Measurements from ENCODE around the gene TBCE.

Gene TBCE

DNA sequence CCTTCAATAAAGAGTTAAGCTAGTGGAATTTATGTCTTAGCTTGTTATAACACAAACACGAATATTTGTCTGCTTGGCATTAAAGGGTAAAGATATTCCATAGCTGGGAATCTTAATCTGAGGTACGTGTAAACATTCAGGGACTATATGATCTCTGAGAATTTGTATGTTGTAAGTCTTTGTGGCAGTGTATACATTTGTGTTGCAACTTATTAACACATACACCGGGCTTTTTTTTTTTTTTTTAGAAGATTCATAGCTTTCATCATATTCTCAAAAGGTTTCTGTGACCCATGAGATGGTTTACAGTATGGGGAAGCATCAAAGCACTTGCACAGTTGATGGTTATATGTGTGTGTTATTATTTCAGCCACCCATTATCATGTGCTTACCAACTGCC, 35.8 kb upstream of the TBCE start:
- H3K4me2 ChIP-seq (ENCODE audit: low read depth, low read length, poor library complexity, severe bottlenecking), result peak overlapping the region; percentile 95
- no peak for TF ChIP-seq EZH2phosphoT487 (conservative IDR thresholded peaks at IDR 0.05; ENCODE audit: low read length)
- TF ChIP-seq, protein P1, sequence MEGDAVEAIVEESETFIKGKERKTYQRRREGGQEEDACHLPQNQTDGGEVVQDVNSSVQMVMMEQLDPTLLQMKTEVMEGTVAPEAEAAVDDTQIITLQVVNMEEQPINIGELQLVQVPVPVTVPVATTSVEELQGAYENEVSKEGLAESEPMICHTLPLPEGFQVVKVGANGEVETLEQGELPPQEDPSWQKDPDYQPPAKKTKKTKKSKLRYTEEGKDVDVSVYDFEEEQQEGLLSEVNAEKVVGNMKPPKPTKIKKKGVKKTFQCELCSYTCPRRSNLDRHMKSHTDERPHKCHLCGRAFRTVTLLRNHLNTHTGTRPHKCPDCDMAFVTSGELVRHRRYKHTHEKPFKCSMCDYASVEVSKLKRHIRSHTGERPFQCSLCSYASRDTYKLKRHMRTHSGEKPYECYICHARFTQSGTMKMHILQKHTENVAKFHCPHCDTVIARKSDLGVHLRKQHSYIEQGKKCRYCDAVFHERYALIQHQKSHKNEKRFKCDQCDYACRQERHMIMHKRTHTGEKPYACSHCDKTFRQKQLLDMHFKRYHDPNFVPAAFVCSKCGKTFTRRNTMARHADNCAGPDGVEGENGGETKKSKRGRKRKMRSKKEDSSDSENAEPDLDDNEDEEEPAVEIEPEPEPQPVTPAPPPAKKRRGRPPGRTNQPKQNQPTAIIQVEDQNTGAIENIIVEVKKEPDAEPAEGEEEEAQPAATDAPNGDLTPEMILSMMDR (IDR thresholded peaks at IDR 0.05; ENCODE audit: insufficient read depth, low read length, poor library complexity, severe bottlenecking), result no peak

DNA sequence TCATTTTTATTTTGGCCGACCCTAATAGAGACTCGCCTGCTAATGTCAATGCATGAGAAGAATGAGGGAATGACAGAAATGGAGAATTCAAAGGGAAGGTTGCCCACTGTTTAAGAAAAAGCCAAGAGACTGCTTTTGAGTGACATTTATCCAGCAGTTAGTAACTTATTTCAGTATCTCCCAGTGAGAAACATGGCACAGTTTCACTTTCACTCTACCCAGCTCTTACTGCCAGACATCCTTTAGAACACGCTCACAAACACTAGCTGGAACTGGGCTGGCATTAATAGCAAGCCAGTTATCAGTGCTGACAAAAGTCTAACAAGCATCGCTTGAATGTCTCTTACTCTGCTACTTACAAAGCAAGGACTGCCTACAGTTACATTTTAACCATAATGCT, 30.3 kb upstream of the TBCE start:
- H2AFZ ChIP-seq (ENCODE audit: low read depth, low read length, severe bottlenecking), result no peak overlapping the region
- no peaks in the 10 kb centered on the region for H3F3A ChIP-seq (ENCODE audit: insufficient read depth)
- H3K79me2 ChIP-seq (ENCODE audit: insufficient read depth, low read length), result peaks cover 35% of the 10 kb centered on the region
- H3K4me3 ChIP-seq (ENCODE audit: insufficient read depth, low read length, poor library complexity, severe bottlenecking), result no peak overlapping the region
- H3K9me3 ChIP-seq (ENCODE audit: insufficient read depth, low read length), result no peaks in the 10 kb centered on the region
- no peaks in the 10 kb centered on the region for H3K27me3 ChIP-seq (ENCODE audit: low read length)
- no peak overlapping the region for H3K27ac ChIP-seq (ENCODE audit: low read depth, low read length)
- H3K4me2 ChIP-seq (ENCODE audit: low read depth, low read length, poor library complexity, severe bottlenecking), result no peak overlapping the region
- no peak for TF ChIP-seq EZH2phosphoT487 (conservative IDR thresholded peaks at IDR 0.05; ENCODE audit: low read length)
- TF ChIP-seq, protein P1 (IDR thresholded peaks at IDR 0.05; ENCODE audit: insufficient read depth, low read length, poor library complexity, severe bottlenecking), result no peak
- no peaks in the 10 kb centered on the region for H3K9me2 ChIP-seq (replicated peaks; ENCODE audit: insufficient read depth, low read length)
- H3K36me3 ChIP-seq (ENCODE audit: low read length), result peaks cover 7% of the 10 kb centered on the region; the same call in 1 of the 2 replicates
- no peaks in the 10 kb centered on the region for H4K20me1 ChIP-seq (ENCODE audit: low read depth, low read length)
- no peak overlapping the region for H3K9ac ChIP-seq (ENCODE audit: low read length)

More for the DNA sequence above, 35.8 kb upstream of the TBCE start:
- Histone ChIP-seq H3K9me2 (replicated peaks; ENCODE audit: insufficient read depth, low read length) (no peaks in the 10 kb centered on the region), H3K27me3 (ENCODE audit: low read length) (no peaks in the 10 kb centered on the region), H3K27ac (ENCODE audit: low read depth, low read length) (no peak overlapping the region), H2AFZ (ENCODE audit: low read depth, low read length, severe bottlenecking) (no peak overlapping the region), H3K9me3 (ENCODE audit: insufficient read depth, low read length) (no peaks in the 10 kb centered on the region), H3K4me3 (ENCODE audit: insufficient read depth, low read length, poor library complexity, severe bottlenecking) (peak overlapping the region; percentile 60), H3K79me2 (ENCODE audit: insufficient read depth, low read length) (peaks cover 80% of the 10 kb centered on the region), H3F3A (ENCODE audit: insufficient read depth) (peaks cover 13% of the 10 kb centered on the region), H3K9ac (ENCODE audit: low read length) (peak overlapping the region; percentile 74; the same call in 1 of the 2 replicates), H3K36me3 (ENCODE audit: low read length) (no peaks in the 10 kb centered on the region; the same call in 1 of the 2 replicates), H4K20me1 (ENCODE audit: low read depth, low read length) (no peaks in the 10 kb centered on the region)

DNA sequence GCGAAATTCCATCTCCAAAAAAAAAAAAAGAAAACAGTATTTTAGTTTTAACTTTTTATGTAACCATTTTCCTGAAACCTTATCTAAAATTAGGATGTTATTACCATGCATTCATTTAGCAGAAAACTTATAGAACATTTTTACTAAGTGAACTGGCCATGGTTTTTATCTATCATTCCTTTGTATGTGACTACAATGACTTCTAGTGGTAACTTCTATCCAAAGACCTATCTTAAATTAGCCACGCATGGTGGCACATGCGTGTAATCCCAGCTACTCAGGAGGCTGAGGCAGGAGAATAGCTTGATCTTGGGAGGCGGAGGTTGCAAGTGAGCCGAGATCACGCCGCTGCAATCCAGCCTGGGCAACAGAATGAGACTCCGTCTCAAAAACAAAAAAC, 27.5 kb upstream of the TBCE start:
- TF ChIP-seq, protein P1 (IDR thresholded peaks at IDR 0.05; ENCODE audit: insufficient read depth, low read length, poor library complexity, severe bottlenecking), result no peak
- no peak for TF ChIP-seq EZH2phosphoT487 (conservative IDR thresholded peaks at IDR 0.05; ENCODE audit: low read length)
- Histone ChIP-seq H3K79me2 (ENCODE audit: insufficient read depth, low read length) (peaks cover 8% of the 10 kb centered on the region; the same call in 1 of the 2 replicates), H3K9me3 (ENCODE audit: insufficient read depth, low read length) (no peaks in the 10 kb centered on the region), H3K9me2 (replicated peaks; ENCODE audit: insufficient read depth, low read length) (no peaks in the 10 kb centered on the region), H3K36me3 (ENCODE audit: low read length) (peaks cover 10% of the 10 kb centered on the region; the same call in 1 of the 2 replicates), H3K4me3 (ENCODE audit: insufficient read depth, low read length, poor library complexity, severe bottlenecking) (no peak overlapping the region), H3K27me3 (ENCODE audit: low read length) (no peaks in the 10 kb centered on the region), H3K4me2 (ENCODE audit: low read depth, low read length, poor library complexity, severe bottlenecking) (no peak overlapping the region), H2AFZ (ENCODE audit: low read depth, low read length, severe bottlenecking) (no peak overlapping the region), H3F3A (ENCODE audit: insufficient read depth) (no peaks in the 10 kb centered on the region), H3K9ac (ENCODE audit: low read length) (no peak overlapping the region), H4K20me1 (ENCODE audit: low read depth, low read length) (no peaks in the 10 kb centered on the region), H3K27ac (ENCODE audit: low read depth, low read length) (no peak overlapping the region)
